Thyroid gland (tissue), 4 donors: Measurements from ENCODE around the gene PEX19.

Experiments
- CTCF ChIP-seq, 6 experiments: fragments of 200-600 bp in 3 of 6; fragments of 450-650 bp in 3 of 6; sonication (generic) in 3 of 6; IDR thresholded peaks; one replicate each; pipeline ENCODE4 v1.5.1; 2016 to 2019; ENCODE audit warnings: antibody characterized with exemption in 6 of 6, mild to moderate bottlenecking in 2 of 6, inconsistent platforms in 1 of 6, moderate library complexity in 1 of 6
- POLR2A ChIP-seq, 2 donors: fragments of 450-650 bp; IDR thresholded peaks; one replicate each; pipeline ENCODE4 v1.6.1; 2017; ENCODE audit warnings: antibody characterized with exemption in 2 of 2, mild to moderate bottlenecking in 2 of 2, moderate library complexity in 1 of 2

- TF ChIP-seq POLR2A (IDR thresholded peaks at IDR 0.05) (no peak), CTCF (IDR thresholded peaks at IDR 0.05) (no peak)
Observed at GRCh38 chr1:160239582-160240299, 45.2 kb downstream of the PEX19 start.
